Sigmoid colon (tissue), 7 donors: ENCODE results near the gene SH3RF3. TPM values are rescaled to one million over a fixed set of nuclear protein-coding genes. Genes with fewer than 3 reads are reported as not detected.

Experiments
- DNase-seq: peaks from one replicate; pipeline ENCODE4 v3.0.0-alpha.2; 2019
- H3K27ac ChIP-seq, 4 donors: fragments of 200-600 bp; sonication (generic); one replicate each; pipeline ENCODE4 v1.5.1; 2016 to 2019; ENCODE audit warnings: mild to moderate bottlenecking in 1 of 4
- H3K27me3 ChIP-seq, 3 donors: fragments of 200-600 bp; sonication (generic); one replicate each; pipeline ENCODE4 v1.5.1; 2019; ENCODE audit warnings: mild to moderate bottlenecking in 1 of 3
- H3K36me3 ChIP-seq, 4 donors: fragments of 200-600 bp; sonication (generic); one replicate each; pipeline ENCODE4 v1.5.1; 2016 to 2019
- H3K4me1 ChIP-seq, 4 donors: fragments of 200-600 bp; sonication (generic); one replicate each; pipeline ENCODE4 v1.5.1; 2017 to 2019
- H3K4me3 ChIP-seq, 4 donors: fragments of 200-600 bp; sonication (generic); one replicate each; pipeline ENCODE4 v1.5.1; 2017 to 2019; ENCODE audit warnings: mild to moderate bottlenecking in 2 of 4, moderate library complexity in 1 of 4
- H3K9me3 ChIP-seq, 4 donors: fragments of 200-600 bp in 3 of 4; sonication (generic) in 3 of 4; one replicate each; pipeline versions ENCODE4 v1.5.1 to v1.6.1; 2013 to 2019
- EP300 ChIP-seq, 4 donors: sonication (generic); formaldehyde crosslinking; IDR thresholded peaks; one replicate each; pipeline ENCODE4 v1.6.1; 2017; ENCODE audit warnings: antibody characterized with exemption in 4 of 4
- POLR2A ChIP-seq, 2 donors: fragments of 450-650 bp; IDR thresholded peaks; one replicate each; pipeline ENCODE4 v1.6.1; 2016; ENCODE audit warnings: antibody characterized with exemption in 2 of 2, mild to moderate bottlenecking in 2 of 2, moderate library complexity in 2 of 2
- POLR2AphosphoS5 ChIP-seq, 4 donors: sonication (generic); formaldehyde crosslinking; IDR thresholded peaks; one replicate each; pipeline ENCODE4 v1.6.1; 2017; ENCODE audit warnings: antibody characterized with exemption in 4 of 4
- WGBS, 2 donors: extraction: QIAGEN DNeasy Blood & Tissue Kit; methylation state at CpG; one replicate each; pipeline ENCODE4 v1.1.7; 2013; 5-methylcytosine and 5-hydroxymethylcytosine counted together
- intact Hi-C: fragments of 100-400 bp; cut with DNase I; formaldehyde crosslinking; loops from one replicate; pipeline ENCODE4 v1.15.1; 2023
- polyA plus RNA-seq, 3 donors: library from polyadenylated mRNA; stranded (reverse); fragments of 200-250 nt; gene quantifications; one replicate each; pipeline ENCODE4 v1.2.3, GENCODE V29; 2013
- total RNA-seq, 4 donors: library from RNA; depleted of rRNA; stranded (reverse); fragments of >200 nt; gene quantifications; one replicate each; pipeline ENCODE4 v1.1.0, GENCODE V29; 2016
- TF ChIP-seq, protein P1 (sequence below), 4 experiments: fragments of 450-650 bp in 3 of 4; fragments of 200-600 bp in 1 of 4; IDR thresholded peaks; one replicate each; pipeline ENCODE4 v1.5.1; 2016 to 2019; ENCODE audit warnings: antibody characterized with exemption in 4 of 4, mild to moderate bottlenecking in 3 of 4, moderate library complexity in 2 of 4
- donor health status: healthy with polysubstance abuse.
- donor health status: Bipolar disorder and iron deficiency.
- donor health status: healthy.

Gene SH3RF3
- total and polyA plus RNA-seq, 7 donors = 0.69 to 10.0 (median 3.4) TPM

DNA sequence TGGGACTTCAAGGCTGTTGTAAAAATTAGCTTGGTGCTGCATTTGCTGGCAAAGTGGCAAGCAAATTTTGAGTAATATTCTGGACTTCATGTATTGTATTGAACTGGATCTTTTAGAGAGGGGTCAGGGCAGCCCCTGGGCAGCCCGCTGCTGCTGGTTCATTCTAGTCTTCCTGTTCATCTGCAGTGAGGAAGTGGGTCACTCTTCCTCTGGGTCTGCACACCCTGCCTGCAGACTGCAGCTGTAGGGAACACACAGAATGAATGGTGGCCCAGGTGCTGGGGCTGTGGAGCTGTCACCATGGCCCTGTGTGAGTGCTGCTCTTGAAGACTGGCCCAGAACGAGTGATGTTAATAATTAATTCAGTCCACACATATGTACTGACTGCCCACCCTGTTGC lies 9.4 kb downstream of the SH3RF3 start:
- H3K27me3 ChIP-seq = no peaks in the 10 kb centered on the region
- no peak for DNase-seq
- H3K9me3 ChIP-seq = no peaks in the 10 kb centered on the region
- intact Hi-C loops = no loop called here
- TF ChIP-seq EP300 (IDR thresholded peaks at IDR 0.05) (no peak), POLR2A (IDR thresholded peaks at IDR 0.05) (no peak), POLR2AphosphoS5 (IDR thresholded peaks at IDR 0.05) (no peak)
- TF ChIP-seq, protein P1, sequence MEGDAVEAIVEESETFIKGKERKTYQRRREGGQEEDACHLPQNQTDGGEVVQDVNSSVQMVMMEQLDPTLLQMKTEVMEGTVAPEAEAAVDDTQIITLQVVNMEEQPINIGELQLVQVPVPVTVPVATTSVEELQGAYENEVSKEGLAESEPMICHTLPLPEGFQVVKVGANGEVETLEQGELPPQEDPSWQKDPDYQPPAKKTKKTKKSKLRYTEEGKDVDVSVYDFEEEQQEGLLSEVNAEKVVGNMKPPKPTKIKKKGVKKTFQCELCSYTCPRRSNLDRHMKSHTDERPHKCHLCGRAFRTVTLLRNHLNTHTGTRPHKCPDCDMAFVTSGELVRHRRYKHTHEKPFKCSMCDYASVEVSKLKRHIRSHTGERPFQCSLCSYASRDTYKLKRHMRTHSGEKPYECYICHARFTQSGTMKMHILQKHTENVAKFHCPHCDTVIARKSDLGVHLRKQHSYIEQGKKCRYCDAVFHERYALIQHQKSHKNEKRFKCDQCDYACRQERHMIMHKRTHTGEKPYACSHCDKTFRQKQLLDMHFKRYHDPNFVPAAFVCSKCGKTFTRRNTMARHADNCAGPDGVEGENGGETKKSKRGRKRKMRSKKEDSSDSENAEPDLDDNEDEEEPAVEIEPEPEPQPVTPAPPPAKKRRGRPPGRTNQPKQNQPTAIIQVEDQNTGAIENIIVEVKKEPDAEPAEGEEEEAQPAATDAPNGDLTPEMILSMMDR (IDR thresholded peaks at IDR 0.05) = no peak
- H3K4me1 ChIP-seq = peaks cover 0 to 7% (median 0%) of the 10 kb centered on the region in 4 donors
- WGBS, 2 donors = 35 to 63% methylated on average over 2 of the region's 2 CpGs
- H3K4me3 ChIP-seq = no peak overlapping the region
- H3K36me3 ChIP-seq = no peaks in the 10 kb centered on the region
- no peak overlapping the region for H3K27ac ChIP-seq

DNA sequence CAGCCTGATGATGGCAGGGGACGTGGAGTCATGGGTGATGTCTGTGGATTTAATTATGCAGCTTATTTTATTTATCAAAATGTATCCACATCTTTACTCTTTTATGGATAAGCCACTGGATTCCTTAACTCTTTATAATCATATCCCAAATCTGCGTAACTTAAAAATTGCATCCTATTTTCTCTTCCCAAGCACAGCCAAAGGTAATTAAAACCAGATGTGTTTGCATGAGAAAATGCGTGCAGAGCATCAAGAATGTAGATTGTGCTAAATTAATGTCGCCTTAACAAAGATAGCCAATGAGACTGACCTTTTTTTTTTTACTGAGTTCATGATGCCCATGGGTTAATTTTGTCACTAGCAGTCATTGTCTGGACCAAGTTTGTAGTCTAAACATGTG lies 10.0 kb downstream of the SH3RF3 start:
- H3K4me3 ChIP-seq = no peak overlapping the region
- H3K27me3 ChIP-seq = no peaks in the 10 kb centered on the region
- intact Hi-C loops = no loop called here
- no peak for DNase-seq
- TF ChIP-seq POLR2AphosphoS5 (IDR thresholded peaks at IDR 0.05) (no peak), EP300 (IDR thresholded peaks at IDR 0.05) (no peak), POLR2A (IDR thresholded peaks at IDR 0.05) (no peak)
- TF ChIP-seq, protein P1 (IDR thresholded peaks at IDR 0.05) = no peak
- 89 to 95% methylated on average over 4 of the region's 4 CpGs for WGBS, 2 donors
- no peak overlapping the region for H3K27ac ChIP-seq
- no peaks in the 10 kb centered on the region for H3K9me3 ChIP-seq
- no peaks in the 10 kb centered on the region for H3K36me3 ChIP-seq
- peaks cover 0 to 7% (median 0%) of the 10 kb centered on the region in 4 donors for H3K4me1 ChIP-seq

DNA sequence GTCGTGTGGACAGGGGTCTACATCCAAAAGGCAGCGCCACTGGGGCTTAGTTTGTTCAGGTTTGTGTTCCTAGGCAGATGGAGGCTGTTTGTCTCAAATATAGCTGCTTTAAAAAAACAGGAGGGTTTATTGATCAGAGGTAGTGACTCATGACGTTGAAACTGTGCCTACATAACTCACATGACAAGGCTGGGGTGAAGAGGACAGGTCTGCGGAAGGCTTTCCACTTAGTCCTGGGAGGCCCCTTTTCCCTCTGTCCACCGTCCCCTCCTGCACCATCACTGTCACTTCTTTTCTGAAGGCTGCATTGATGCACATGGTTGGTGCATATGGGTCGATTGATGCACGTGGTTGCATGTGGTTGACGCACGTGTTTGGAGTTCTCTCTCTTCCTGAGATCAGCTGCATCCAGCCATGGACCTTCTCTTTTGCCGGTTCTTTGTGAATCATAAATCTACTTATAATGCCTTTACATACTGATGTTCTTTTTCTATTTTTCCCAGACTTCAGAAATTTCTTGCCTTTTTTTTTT lies 10.9 kb downstream of the SH3RF3 start:
- TF ChIP-seq, protein P1 (IDR thresholded peaks at IDR 0.05) = no peak
- no peak for TF ChIP-seq POLR2A (IDR thresholded peaks at IDR 0.05)
- no peak for TF ChIP-seq EP300 (IDR thresholded peaks at IDR 0.05)
- no peak for TF ChIP-seq POLR2AphosphoS5 (IDR thresholded peaks at IDR 0.05)
- H3K9me3 ChIP-seq = no peaks in the 10 kb centered on the region
- H3K4me3 ChIP-seq = no peak overlapping the region
- intact Hi-C loops = no loop called here
- WGBS, 2 donors = 84 to 88% methylated on average over 10 of the region's 10 CpGs
- no peaks in the 10 kb centered on the region for H3K27me3 ChIP-seq
- DNase-seq = no peak
- H3K36me3 ChIP-seq = no peaks in the 10 kb centered on the region
- no peak overlapping the region for H3K27ac ChIP-seq
- H3K4me1 ChIP-seq = peaks cover 0 to 7% (median 0%) of the 10 kb centered on the region in 4 donors

DNA sequence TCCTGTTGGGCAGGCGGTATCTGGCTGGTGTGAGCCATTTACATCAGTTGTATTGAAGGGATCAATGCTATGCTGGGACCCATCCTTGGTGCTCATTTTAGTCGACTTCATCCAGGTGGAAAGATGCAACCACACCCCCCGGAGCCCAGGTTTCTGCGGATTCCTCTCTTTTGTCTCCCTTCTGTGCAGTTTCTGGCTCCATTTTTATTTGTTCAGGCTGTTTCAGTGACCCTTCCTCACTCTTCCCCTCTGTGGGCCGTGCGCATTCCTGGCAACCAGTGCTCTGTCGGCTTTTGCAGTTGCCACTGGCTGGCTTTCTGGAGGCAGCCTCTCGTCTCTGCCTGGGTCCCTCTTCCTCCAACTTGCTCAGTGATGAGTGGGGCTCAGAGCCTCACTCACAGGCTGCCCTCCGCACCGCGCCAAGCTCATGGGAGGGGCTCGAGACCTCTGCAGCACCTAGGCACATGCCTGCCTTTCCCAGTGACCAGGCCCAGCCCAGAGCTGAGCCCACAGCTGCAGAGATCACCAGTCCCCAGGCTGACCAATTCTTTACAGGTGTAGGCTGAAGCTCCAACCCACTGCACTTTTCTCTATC lies 12.1 kb downstream of the SH3RF3 start:
- DNase-seq = no peak
- H3K4me3 ChIP-seq = no peak overlapping the region
- no peaks in the 10 kb centered on the region for H3K27me3 ChIP-seq
- H3K9me3 ChIP-seq = no peaks in the 10 kb centered on the region
- no peak overlapping the region for H3K27ac ChIP-seq
- TF ChIP-seq, protein P1 (IDR thresholded peaks at IDR 0.05) = no peak
- no peaks in the 10 kb centered on the region for H3K36me3 ChIP-seq
- peaks cover 0 to 1% (median 0%) of the 10 kb centered on the region in 4 donors for H3K4me1 ChIP-seq
- 93% methylated on average over 12 of the region's 12 CpGs for WGBS, 2 donors
- intact Hi-C loops = no loop called here
